Activated T-cell treated with anti-CD3 and anti-CD28 coated beads, Interleukin-2, amount 50 U/mL, for 4 hours (primary cell): ENCODE measurements around the gene CLDN14. TPM values are rescaled to one million over a fixed set of nuclear protein-coding genes. Genes with fewer than 3 reads are reported as not detected.

Source experiments
- ATAC-seq, 2 donors: fragments of 200-7000 bp; cut with Tn5 transposase; one replicate each; pipeline ENCODE4 v1.10.0; 2021
- DNase-seq: peaks from one replicate; pipeline ENCODE4 v3.0.0-alpha.2; 2020
- H3K27me3 Mint-ChIP-seq: one replicate; pipeline ENCODE4 v1.8.0; 2021; ENCODE audit warnings: low read depth, mixed read lengths
- H3K36me3 Mint-ChIP-seq: one replicate; pipeline ENCODE4 v1.8.0; 2022; ENCODE audit warnings: mixed read lengths; ENCODE audit not compliant: insufficient read depth
- H3K4me1 Mint-ChIP-seq: one replicate; pipeline ENCODE4 v1.8.0; 2021; ENCODE audit warnings: low read depth, mixed read lengths
- H3K4me3 Mint-ChIP-seq: one replicate; pipeline ENCODE4 v1.8.0; 2021; ENCODE audit warnings: mild to moderate bottlenecking, moderate library complexity, mixed read lengths
- H3K9me3 Mint-ChIP-seq: one replicate; pipeline ENCODE4 v1.8.0; 2021; ENCODE audit warnings: mixed read lengths
- total RNA-seq, 3 donors: library from RNA; stranded (reverse); gene quantifications; one replicate each; pipeline ENCODE4 v1.2.1, GENCODE V29; 2021

Gene CLDN14
- total RNA-seq, 3 donors from 2014 or later, result not detected

DNA sequence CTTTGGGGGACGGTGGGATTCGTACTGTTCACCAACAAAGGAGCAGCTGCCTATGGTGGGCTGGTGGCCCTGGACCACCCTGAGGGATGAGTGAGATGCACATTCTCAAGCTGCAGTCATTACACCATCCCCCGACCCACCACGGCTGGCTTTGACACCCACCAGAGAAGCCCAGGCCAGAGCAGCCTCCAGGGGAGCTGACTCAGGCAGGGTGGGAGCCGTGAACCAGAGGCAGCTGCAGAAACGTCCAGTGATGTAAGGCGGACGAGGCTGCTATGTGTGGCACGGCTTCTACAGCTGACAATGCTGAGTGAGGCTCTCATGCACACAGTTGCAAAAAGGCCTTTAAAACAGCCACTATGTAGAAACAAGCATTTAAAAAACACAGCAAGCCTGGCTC lies 54.6 kb downstream of the CLDN14 start:
- peaks cover 12% of the 10 kb centered on the region for H3K4me1 Mint-ChIP-seq
- peaks cover 6% of the 10 kb centered on the region for H3K27me3 Mint-ChIP-seq
- H3K36me3 Mint-ChIP-seq, result no peaks in the 10 kb centered on the region
- no peak overlapping the region for H3K4me3 Mint-ChIP-seq
- no peak for ATAC-seq
- no peak for DNase-seq
- H3K9me3 Mint-ChIP-seq, result no peaks in the 10 kb centered on the region

- no peak for ATAC-seq
- no peaks in the 10 kb centered on the region for H3K9me3 Mint-ChIP-seq
- no peak overlapping the region for H3K4me3 Mint-ChIP-seq
- peaks cover 5% of the 10 kb centered on the region for H3K4me1 Mint-ChIP-seq
- no peaks in the 10 kb centered on the region for H3K36me3 Mint-ChIP-seq
- H3K27me3 Mint-ChIP-seq, result peaks cover under 1% of the 10 kb centered on the region
- no peak for DNase-seq
Observed at GRCh38 chr21:36424592-36424991, 55.3 kb downstream of the CLDN14 start.

DNA sequence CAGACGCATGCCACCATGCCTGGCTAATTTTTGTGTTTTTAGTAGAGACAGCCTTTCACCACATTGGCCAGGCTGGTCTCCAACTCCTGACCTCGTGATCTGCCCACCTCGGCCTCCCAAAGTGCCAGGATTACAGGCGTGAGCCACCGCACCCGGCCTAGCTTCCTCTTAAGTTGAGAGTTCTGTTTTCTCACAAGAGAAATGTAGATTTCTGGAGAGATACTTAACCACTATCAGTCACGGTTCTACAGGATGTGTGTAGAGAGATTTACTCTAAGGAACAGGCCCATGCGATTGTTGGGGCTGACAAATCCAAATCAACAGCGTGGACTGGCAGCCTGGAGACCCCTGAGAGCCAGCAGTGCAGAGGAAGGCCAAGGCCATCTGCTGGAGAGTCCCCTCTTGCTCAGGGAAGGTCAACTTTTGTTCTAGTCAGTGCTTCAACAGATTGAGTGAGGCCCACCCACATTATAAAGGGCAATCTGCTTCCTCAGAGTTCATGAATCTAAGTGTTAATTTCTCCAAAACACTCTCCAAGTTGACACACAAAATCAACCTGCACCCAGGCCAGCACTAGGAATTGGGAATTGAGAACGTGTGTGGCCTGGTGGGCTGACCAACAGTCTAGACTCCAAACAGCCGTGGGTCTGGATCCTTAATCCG lies 56.0 kb downstream of the CLDN14 start:
- Mint-ChIP-seq H3K36me3 (no peaks in the 10 kb centered on the region), H3K4me3 (no peak overlapping the region), H3K9me3 (no peaks in the 10 kb centered on the region), H3K27me3 (no peaks in the 10 kb centered on the region), H3K4me1 (peaks cover 4% of the 10 kb centered on the region)
- no peak for DNase-seq
- ATAC-seq, result no peak

DNA sequence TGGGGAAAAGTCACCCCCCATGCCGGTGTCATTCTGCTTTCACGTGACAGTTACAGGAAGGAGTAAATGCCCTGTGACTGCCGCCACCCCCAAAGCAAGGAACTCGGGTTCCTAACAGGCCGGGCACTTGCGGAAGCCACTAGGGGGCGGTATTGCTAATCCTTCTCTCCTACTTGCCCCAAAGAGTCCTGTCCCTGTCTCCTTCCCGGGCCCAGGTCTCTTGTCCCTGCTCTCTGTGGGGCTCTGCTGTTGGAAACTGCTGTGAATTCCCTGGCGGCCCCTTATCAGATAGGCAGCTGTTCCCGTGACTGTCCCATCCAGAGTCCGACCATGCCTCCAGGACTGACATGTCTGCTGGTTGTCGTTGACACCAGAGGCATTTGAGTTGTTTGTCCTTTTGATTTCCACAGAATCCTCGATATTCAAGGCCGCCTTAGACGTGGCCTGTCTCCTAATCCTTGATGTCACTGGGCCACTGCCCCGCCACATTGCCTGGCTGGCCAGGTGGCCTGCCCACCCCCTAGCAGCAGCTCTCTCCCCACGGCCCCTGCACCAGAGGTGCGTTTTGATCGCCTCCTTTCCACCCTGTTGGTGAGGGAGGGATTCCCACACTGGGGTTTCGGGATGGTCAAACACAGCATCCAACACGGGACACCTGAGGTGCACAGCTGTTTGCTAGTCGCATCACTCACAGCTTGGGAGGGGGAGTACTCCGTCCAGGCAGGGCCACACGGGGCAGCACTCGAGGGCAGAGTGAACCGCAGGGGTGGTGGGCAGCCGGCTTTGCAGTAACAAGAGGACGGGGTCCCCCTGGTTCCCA lies 57.4 kb downstream of the CLDN14 start:
- no peak for DNase-seq
- Mint-ChIP-seq H3K4me1 (peaks cover 1% of the 10 kb centered on the region), H3K27me3 (no peaks in the 10 kb centered on the region), H3K9me3 (no peaks in the 10 kb centered on the region), H3K36me3 (peaks cover 2% of the 10 kb centered on the region), H3K4me3 (no peak overlapping the region)
- ATAC-seq, result no peak

GRCh38 chr21:36420571-36421339 lies 59.2 kb downstream of the CLDN14 start:
- H3K4me3 Mint-ChIP-seq, result no peak overlapping the region
- ATAC-seq, result no peak

GRCh38 chr21:36419996-36420395 lies 59.9 kb downstream of the CLDN14 start:
- Mint-ChIP-seq H3K4me1 (peaks cover 1% of the 10 kb centered on the region), H3K36me3 (peaks cover 9% of the 10 kb centered on the region), H3K4me3 (no peak overlapping the region), H3K27me3 (no peaks in the 10 kb centered on the region), H3K9me3 (no peaks in the 10 kb centered on the region)
- ATAC-seq, result peak; percentile 58 to 67
- peak; percentile 24 for DNase-seq

More at GRCh38 chr21:36420571-36421339, 59.2 kb downstream of the CLDN14 start:
- peaks cover 9% of the 10 kb centered on the region for H3K36me3 Mint-ChIP-seq
- peaks cover 1% of the 10 kb centered on the region for H3K4me1 Mint-ChIP-seq
- H3K27me3 Mint-ChIP-seq, result no peaks in the 10 kb centered on the region
- H3K9me3 Mint-ChIP-seq, result no peaks in the 10 kb centered on the region
- no peak for DNase-seq

DNA sequence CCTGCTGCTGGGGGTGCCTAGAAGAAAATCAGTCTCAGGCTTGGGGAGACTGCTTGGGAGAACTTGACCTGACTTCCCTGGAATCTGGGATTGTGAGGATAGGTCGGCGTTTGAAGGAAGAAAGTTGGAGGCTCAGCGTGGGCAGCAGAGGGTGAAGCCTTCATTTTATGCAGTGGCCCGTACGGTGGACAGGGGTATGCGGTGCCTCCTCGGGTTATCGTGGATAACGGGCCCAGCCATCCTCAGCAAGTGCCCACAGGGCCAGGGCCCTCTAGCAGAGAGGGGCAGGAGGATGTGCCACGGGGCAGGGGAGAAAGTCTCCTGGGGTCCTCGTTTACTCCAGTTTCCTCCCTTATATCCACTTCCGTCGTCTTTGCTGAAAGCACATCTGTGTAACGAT lies 60.7 kb downstream of the CLDN14 start:
- Mint-ChIP-seq H3K36me3 (peaks cover 9% of the 10 kb centered on the region), H3K27me3 (no peaks in the 10 kb centered on the region), H3K4me1 (peaks cover 1% of the 10 kb centered on the region), H3K9me3 (no peaks in the 10 kb centered on the region), H3K4me3 (no peak overlapping the region)
- DNase-seq (no peak), ATAC-seq (peak in 1 of 2 donors; percentile 37)

DNA sequence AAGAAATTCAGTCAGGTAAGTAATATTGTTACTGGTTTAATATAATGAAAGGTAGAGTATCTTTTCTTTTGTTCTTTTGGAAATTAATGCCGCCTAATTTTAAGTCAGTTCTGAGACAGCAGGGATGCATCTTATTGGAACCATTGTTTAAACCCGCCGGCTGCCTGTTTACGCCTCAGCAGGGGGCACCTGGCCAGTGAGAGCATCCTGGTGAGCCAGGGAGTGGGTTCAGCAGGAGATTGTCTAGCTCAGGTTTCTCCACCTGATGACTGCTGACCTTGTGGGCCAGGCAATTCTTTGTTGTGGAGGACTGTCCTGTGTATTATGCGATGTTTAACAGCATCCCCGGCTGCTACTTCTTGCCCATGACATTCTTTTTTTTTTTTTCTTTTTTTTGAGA lies 64.5 kb downstream of the CLDN14 start:
- DNase-seq (no peak), ATAC-seq (no peak)
- Mint-ChIP-seq H3K4me3 (no peak overlapping the region), H3K27me3 (no peaks in the 10 kb centered on the region), H3K36me3 (peaks cover 26% of the 10 kb centered on the region), H3K9me3 (no peaks in the 10 kb centered on the region), H3K4me1 (no peaks in the 10 kb centered on the region)

DNA sequence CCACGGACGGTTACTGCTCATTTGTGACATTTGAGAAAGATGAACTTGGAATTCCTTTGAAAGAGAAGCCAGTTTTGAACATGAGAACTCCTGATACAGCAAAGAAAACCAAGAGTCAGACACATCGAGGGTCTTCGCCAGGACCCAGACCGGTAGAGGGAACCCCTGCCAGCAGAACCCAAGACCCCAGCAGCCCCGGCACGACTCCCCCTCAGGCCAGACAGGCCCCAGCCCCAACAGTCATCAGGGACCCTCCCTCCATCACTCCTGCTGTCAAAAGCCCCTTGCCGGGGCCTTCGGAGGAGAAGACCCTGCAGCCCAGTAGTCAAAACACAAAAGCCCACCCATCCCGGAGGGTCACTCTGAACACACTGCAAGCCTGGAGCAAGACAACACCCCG lies 67.0 kb downstream of the CLDN14 start:
- Mint-ChIP-seq H3K4me3 (no peak overlapping the region), H3K27me3 (no peaks in the 10 kb centered on the region), H3K36me3 (peaks cover 28% of the 10 kb centered on the region), H3K9me3 (no peaks in the 10 kb centered on the region), H3K4me1 (no peaks in the 10 kb centered on the region)
- DNase-seq (no peak), ATAC-seq (no peak)

DNA sequence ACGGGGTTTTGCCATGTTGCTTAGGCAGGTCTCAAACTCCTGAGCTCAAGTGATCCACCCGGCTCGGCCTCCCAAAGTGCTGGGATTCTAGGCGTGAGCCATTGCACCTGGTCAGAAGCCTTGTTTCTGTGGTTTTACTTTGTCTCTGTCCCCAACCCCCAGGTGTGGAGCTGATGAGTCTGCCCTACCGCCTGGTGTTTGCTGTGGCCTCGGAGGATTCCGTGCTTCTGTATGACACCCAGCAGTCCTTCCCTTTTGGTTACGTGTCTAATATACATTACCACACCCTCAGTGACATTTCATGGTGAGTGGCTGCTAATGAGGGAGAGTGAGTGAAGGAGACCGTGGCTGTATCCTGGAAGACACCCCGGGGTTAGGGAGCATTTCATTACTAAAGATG lies 68.6 kb downstream of the CLDN14 start:
- H3K27me3 Mint-ChIP-seq, result no peaks in the 10 kb centered on the region
- H3K4me3 Mint-ChIP-seq, result no peak overlapping the region

More for the DNA sequence above, 68.6 kb downstream of the CLDN14 start:
- no peak for DNase-seq
- ATAC-seq, result no peak
- Mint-ChIP-seq H3K4me1 (no peaks in the 10 kb centered on the region), H3K36me3 (peaks cover 32% of the 10 kb centered on the region), H3K9me3 (no peaks in the 10 kb centered on the region)

Other genes starting within 250 kb of the CLDN14 start
- 10 to 100 TPM; 17.1 to 22.7 (median 19.6) TPM for gene MORC3, start 159.9 kb downstream of the CLDN14 start, total RNA-seq
- 10 to 100 TPM; 23.1 to 30.0 (median 25.6) TPM for gene CHAF1B, start 94.7 kb downstream of the CLDN14 start, total RNA-seq
- gene SIM2, start 219.0 kb upstream of the CLDN14 start, total RNA-seq, result under 1 TPM in 2 of 3 donors, not detected in 1; 0.18 to 0.24 TPM